KMS-11 (cell line): ENCODE measurements around the gene LAX1.

Experiments used
- H2AFZ ChIP-seq: fragments of 200-600 bp; sonication (generic); 2 replicates; pipeline ENCODE4 v1.6.1; 2016; ENCODE audit warnings: antibody characterized with exemption, mixed run types, low read depth
- H3K27ac ChIP-seq: fragments of 200-600 bp; sonication (generic); 2 replicates; pipeline ENCODE4 v1.6.1; 2016; ENCODE audit warnings: mild to moderate bottlenecking, mixed run types
- H3K27me3 ChIP-seq: fragments of 200-600 bp; sonication (generic); 2 replicates; pipeline ENCODE4 v1.6.1; 2017; ENCODE audit warnings: mild to moderate bottlenecking, low read depth, mixed run types, moderate library complexity; ENCODE audit not compliant: insufficient read depth
- H3K36me3 ChIP-seq: fragments of 200-600 bp; sonication (generic); 2 replicates; pipeline ENCODE4 v1.6.1; 2017; ENCODE audit warnings: mild to moderate bottlenecking, mixed run types; ENCODE audit not compliant: insufficient read depth
- H3K4me1 ChIP-seq: fragments of 200-600 bp; sonication (generic); 2 replicates; pipeline ENCODE4 v1.6.1; 2016; ENCODE audit warnings: mild to moderate bottlenecking, low read depth, mixed run types; ENCODE audit not compliant: poor library complexity, severe bottlenecking
- H3K4me2 ChIP-seq: fragments of 200-600 bp; sonication (generic); 2 replicates; pipeline ENCODE4 v1.7.0; 2016; ENCODE audit warnings: mild to moderate bottlenecking, mixed run types
- H3K4me3 ChIP-seq: fragments of 200-600 bp; sonication (generic); IDR thresholded peaks from 2 replicates; pipeline ENCODE4 v1.6.1; 2017; ENCODE audit warnings: low read depth, low read length, mixed read lengths; ENCODE audit not compliant: insufficient read depth
- H3K79me2 ChIP-seq: fragments of 200-600 bp; sonication (generic); 2 replicates; pipeline ENCODE4 v1.6.1; 2016; ENCODE audit warnings: low read depth, mixed run types; ENCODE audit not compliant: insufficient read depth
- H3K9ac ChIP-seq: fragments of 200-600 bp; sonication (generic); 2 replicates; pipeline ENCODE4 v1.6.1; 2016; ENCODE audit warnings: mild to moderate bottlenecking, mixed run types
- H4K20me1 ChIP-seq: fragments of 200-600 bp; sonication (generic); 2 replicates; pipeline ENCODE4 v1.6.1; 2016; ENCODE audit warnings: mild to moderate bottlenecking, mixed run types; ENCODE audit not compliant: insufficient read depth
- TF ChIP-seq, protein P1 (sequence below): fragments of 200-600 bp; sonication (generic); conservative IDR thresholded peaks from 2 replicates; pipeline ENCODE4 v1.6.1; 2017; ENCODE audit warnings: low read depth, mild to moderate bottlenecking, antibody characterized with exemption, low read length, moderate library complexity, mixed read lengths

LAX1 gene

GRCh38 chr1:203771901-203772301 is 6.9 kb downstream of the LAX1 start:
- no peaks in the 10 kb centered on the region for H3K36me3 ChIP-seq

GRCh38 chr1:203772836-203773235 is 7.9 kb downstream of the LAX1 start:
- H3K4me3 ChIP-seq: no peak overlapping the region
- TF ChIP-seq, protein P1, sequence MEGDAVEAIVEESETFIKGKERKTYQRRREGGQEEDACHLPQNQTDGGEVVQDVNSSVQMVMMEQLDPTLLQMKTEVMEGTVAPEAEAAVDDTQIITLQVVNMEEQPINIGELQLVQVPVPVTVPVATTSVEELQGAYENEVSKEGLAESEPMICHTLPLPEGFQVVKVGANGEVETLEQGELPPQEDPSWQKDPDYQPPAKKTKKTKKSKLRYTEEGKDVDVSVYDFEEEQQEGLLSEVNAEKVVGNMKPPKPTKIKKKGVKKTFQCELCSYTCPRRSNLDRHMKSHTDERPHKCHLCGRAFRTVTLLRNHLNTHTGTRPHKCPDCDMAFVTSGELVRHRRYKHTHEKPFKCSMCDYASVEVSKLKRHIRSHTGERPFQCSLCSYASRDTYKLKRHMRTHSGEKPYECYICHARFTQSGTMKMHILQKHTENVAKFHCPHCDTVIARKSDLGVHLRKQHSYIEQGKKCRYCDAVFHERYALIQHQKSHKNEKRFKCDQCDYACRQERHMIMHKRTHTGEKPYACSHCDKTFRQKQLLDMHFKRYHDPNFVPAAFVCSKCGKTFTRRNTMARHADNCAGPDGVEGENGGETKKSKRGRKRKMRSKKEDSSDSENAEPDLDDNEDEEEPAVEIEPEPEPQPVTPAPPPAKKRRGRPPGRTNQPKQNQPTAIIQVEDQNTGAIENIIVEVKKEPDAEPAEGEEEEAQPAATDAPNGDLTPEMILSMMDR: no peak
- H3K36me3 ChIP-seq: no peaks in the 10 kb centered on the region
- no peak overlapping the region for H2AFZ ChIP-seq
- no peaks in the 10 kb centered on the region for H4K20me1 ChIP-seq
- no peaks in the 10 kb centered on the region for H3K27me3 ChIP-seq
- H3K79me2 ChIP-seq: no peaks in the 10 kb centered on the region
- H3K9ac ChIP-seq: no peak overlapping the region
- no peak overlapping the region for H3K4me2 ChIP-seq
- no peaks in the 10 kb centered on the region for H3K4me1 ChIP-seq
- no peak overlapping the region for H3K27ac ChIP-seq

More at GRCh38 chr1:203771901-203772301, 6.9 kb downstream of the LAX1 start:
- no peak overlapping the region for H3K4me3 ChIP-seq
- TF ChIP-seq, protein P1: no peak
- H3K27me3 ChIP-seq: no peaks in the 10 kb centered on the region
- H3K79me2 ChIP-seq: no peaks in the 10 kb centered on the region
- no peak overlapping the region for H3K4me2 ChIP-seq
- H3K27ac ChIP-seq: no peak overlapping the region
- H4K20me1 ChIP-seq: no peaks in the 10 kb centered on the region
- H3K9ac ChIP-seq: no peak overlapping the region
- no peaks in the 10 kb centered on the region for H3K4me1 ChIP-seq
- no peak overlapping the region for H2AFZ ChIP-seq

DNA sequence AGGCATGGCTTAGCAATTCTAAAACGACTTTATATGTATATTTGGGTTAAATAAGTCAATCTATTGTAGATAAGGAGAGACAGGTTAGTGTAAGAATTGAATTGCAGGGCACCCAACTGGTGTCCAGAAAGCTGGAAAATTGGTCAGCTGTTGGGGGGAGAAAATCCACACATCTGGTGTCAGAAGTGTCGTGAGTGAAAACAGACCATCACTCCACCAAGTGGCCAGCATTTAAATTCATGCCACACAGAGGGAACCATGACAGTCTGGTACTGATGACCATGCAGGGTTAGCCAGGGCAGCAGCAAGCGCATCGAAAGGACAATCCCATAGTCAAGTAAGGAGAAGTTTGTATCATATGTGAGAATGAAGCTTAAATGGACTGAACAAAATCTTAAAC is 11.7 kb downstream of the LAX1 start:
- Histone ChIP-seq H3K9ac (no peak overlapping the region), H4K20me1 (no peaks in the 10 kb centered on the region), H2AFZ (no peak overlapping the region), H3K79me2 (no peaks in the 10 kb centered on the region), H3K4me2 (no peak overlapping the region), H3K27me3 (no peaks in the 10 kb centered on the region), H3K4me3 (no peak overlapping the region), H3K4me1 (no peaks in the 10 kb centered on the region), H3K27ac (no peak overlapping the region), H3K36me3 (no peaks in the 10 kb centered on the region)
- TF ChIP-seq, protein P1: peak; percentile 12; the same call in 1 of the 2 replicates

GRCh38 chr1:203777596-203777995 is 12.6 kb downstream of the LAX1 start:
- TF ChIP-seq, protein P1: no peak
- Histone ChIP-seq H3K4me3 (no peak overlapping the region), H3K4me1 (no peaks in the 10 kb centered on the region), H3K4me2 (no peak overlapping the region), H3K9ac (no peak overlapping the region), H2AFZ (no peak overlapping the region), H3K79me2 (no peaks in the 10 kb centered on the region), H3K27me3 (no peaks in the 10 kb centered on the region), H3K27ac (no peak overlapping the region), H4K20me1 (no peaks in the 10 kb centered on the region), H3K36me3 (no peaks in the 10 kb centered on the region)
